HG03108 (cell line): ENCODE measurements around the gene MEF2B.
A peak's percentile ranks its signal among the peaks of the same experiment; 100 is the strongest.

Experiments
- ATAC-seq: cut with Tn5 transposase; IDR thresholded peaks from one replicate; pipeline ENCODE4 v1.9.1; 2021; ENCODE audit warnings: moderate library complexity; ENCODE audit not compliant: unreplicated experiment

The MEF2B gene

GRCh38 chr19:19170053-19170872 lies at the start of gene MEF2B:
TSS of gene MEF2B (minus strand) at chr19:19170263. CDS start at chr19:19150735, 19,528 bp downstream.
- peak; percentile 87 for ATAC-seq

GRCh38 chr19:19218911-19219310 lies 48.8 kb upstream of the MEF2B start:
- no peak for ATAC-seq

GRCh38 chr19:19217099-19217498 lies 47.0 kb upstream of the MEF2B start:
- ATAC-seq: no peak

- no peak for ATAC-seq
Measured at GRCh38 chr19:19215792-19216191, 45.7 kb upstream of the MEF2B start.

- ATAC-seq: no peak
Measured at GRCh38 chr19:19214892-19215291, 44.8 kb upstream of the MEF2B start.

GRCh38 chr19:19214159-19214490 lies 44.1 kb upstream of the MEF2B start:
- no peak for ATAC-seq

- ATAC-seq: no peak
Measured at GRCh38 chr19:19213426-19214158, 43.5 kb upstream of the MEF2B start.

GRCh38 chr19:19212916-19213315 lies 42.9 kb upstream of the MEF2B start:
- ATAC-seq: no peak

GRCh38 chr19:19211499-19212420 lies 41.7 kb upstream of the MEF2B start, which contains the start of gene NCAN:
TSS of gene NCAN (plus strand) at chr19:19211958. CDS start at chr19:19216954, 4,996 bp downstream.
- no peak for ATAC-seq

GRCh38 chr19:19209372-19209771 lies 39.3 kb upstream of the MEF2B start:
- ATAC-seq: no peak

GRCh38 chr19:19207637-19208572 lies 37.8 kb upstream of the MEF2B start:
- no peak for ATAC-seq

- no peak for ATAC-seq
Measured at GRCh38 chr19:19206938-19207337, 36.9 kb upstream of the MEF2B start.

GRCh38 chr19:19205416-19206410 lies 35.6 kb upstream of the MEF2B start:
- no peak for ATAC-seq

GRCh38 chr19:19204181-19204580 lies 34.1 kb upstream of the MEF2B start:
- ATAC-seq: no peak

GRCh38 chr19:19203012-19203856 lies 33.2 kb upstream of the MEF2B start, which contains the start of gene NR2C2AP:
TSS of gene NR2C2AP (minus strand) at chr19:19203414. CDS start at chr19:19203060, 354 bp downstream.
- ATAC-seq: peak; percentile 54

GRCh38 chr19:19202707-19203011 lies 32.6 kb upstream of the MEF2B start:
- ATAC-seq: peak; percentile 7

- ATAC-seq: no peak
Measured at GRCh38 chr19:19201697-19202630, 31.9 kb upstream of the MEF2B start.
